NCI-H82 treated with DMSO at 0.1 percent for 48 hours (cell line): ENCODE results near the gene SPRY4.
"Not testable (repeated sequence)": the region's sequence is repeated elsewhere in the genome, so short reads cannot be mapped to it uniquely, and the experiment has no call there.

Source experiments
- DNase-seq: peaks from one replicate; lab custom pipeline; 2025; ENCODE audit not compliant: unreplicated experiment; lab: John Stamatoyannopoulos, UW

Gene SPRY4

GRCh38 chr5:142324871-142325724, at the start of gene SPRY4:
Gene SPRY4 (minus strand): TSS chr5:142325021. CDS start chr5:142315108, 9,913 bp downstream.
- peak; percentile 82 for DNase-seq

GRCh38 chr5:142368529-142368928, 43.7 kb upstream of the SPRY4 start:
- DNase-seq: no peak

- no peak for DNase-seq
Measured at GRCh38 chr5:142366007-142366406, 41.2 kb upstream of the SPRY4 start.

- no peak for DNase-seq
Measured at GRCh38 chr5:142364251-142365145, 39.7 kb upstream of the SPRY4 start.

GRCh38 chr5:142363619-142363963, 38.8 kb upstream of the SPRY4 start:
- no peak for DNase-seq

- not testable (repeated sequence) for DNase-seq
Measured at GRCh38 chr5:142362193-142362592, 37.4 kb upstream of the SPRY4 start.

GRCh38 chr5:142360607-142361120, 35.8 kb upstream of the SPRY4 start:
- DNase-seq: no peak

GRCh38 chr5:142360051-142360498, 35.3 kb upstream of the SPRY4 start:
- no peak for DNase-seq

- DNase-seq: no peak
Measured at GRCh38 chr5:142358648-142359047, 33.8 kb upstream of the SPRY4 start.

- DNase-seq: no peak
Measured at GRCh38 chr5:142358121-142358520, 33.3 kb upstream of the SPRY4 start.

GRCh38 chr5:142357469-142358090, 32.8 kb upstream of the SPRY4 start:
- no peak for DNase-seq

GRCh38 chr5:142356716-142357468, 32.1 kb upstream of the SPRY4 start:
- DNase-seq: no peak

GRCh38 chr5:142356349-142356715, 31.5 kb upstream of the SPRY4 start:
- no peak for DNase-seq

GRCh38 chr5:142353071-142353472, 28.3 kb upstream of the SPRY4 start:
- DNase-seq: no peak

- no peak for DNase-seq
Measured at GRCh38 chr5:142350021-142350420, 25.2 kb upstream of the SPRY4 start.

GRCh38 chr5:142346706-142347105, 21.9 kb upstream of the SPRY4 start:
- DNase-seq: no peak

- not testable (repeated sequence) for DNase-seq
Measured at GRCh38 chr5:142344915-142345314, 20.1 kb upstream of the SPRY4 start.

GRCh38 chr5:142343531-142343930, 18.7 kb upstream of the SPRY4 start:
- DNase-seq: no peak

GRCh38 chr5:142342128-142342981, 17.5 kb upstream of the SPRY4 start:
- DNase-seq: no peak

- DNase-seq: no peak
Measured at GRCh38 chr5:142339781-142340180, 15.0 kb upstream of the SPRY4 start.
